Activated naive CD8-positive, alpha-beta T cell treated with anti-CD3 and anti-CD28 coated beads for 36 hours (primary cell): ENCODE results near the gene MTG1. TPM values are rescaled to one million over a fixed set of nuclear protein-coding genes. Genes with fewer than 3 reads are reported as not detected.
"Not testable (repeated sequence)": the region's sequence is repeated elsewhere in the genome, so short reads cannot be mapped to it uniquely, and the experiment has no call there.

Source experiments
- DNase-seq: peaks from one replicate; pipeline ENCODE4 v3.0.0; 2021
- H3K27ac Mint-ChIP-seq: one replicate; pipeline ENCODE4 v1.8.0; 2022; ENCODE audit warnings: mild to moderate bottlenecking, moderate library complexity, mixed read lengths
- H3K27me3 Mint-ChIP-seq: one replicate; pipeline ENCODE4 v1.8.0; 2022; ENCODE audit warnings: mild to moderate bottlenecking, mixed read lengths
- H3K36me3 Mint-ChIP-seq: one replicate; pipeline ENCODE4 v1.8.0; 2021; ENCODE audit warnings: mild to moderate bottlenecking, mixed read lengths
- H3K4me1 Mint-ChIP-seq: one replicate; pipeline ENCODE4 v1.8.0; 2021; ENCODE audit warnings: mixed read lengths
- H3K4me3 Mint-ChIP-seq: one replicate; pipeline ENCODE4 v1.8.0; 2022; ENCODE audit warnings: mild to moderate bottlenecking, moderate library complexity, mixed read lengths
- H3K9me3 Mint-ChIP-seq: one replicate; pipeline ENCODE4 v1.8.0; 2022; ENCODE audit warnings: mixed read lengths
- total RNA-seq, 2 experiments: library from RNA; stranded (reverse); gene quantifications; one replicate each; pipeline ENCODE4 v1.2.3, GENCODE V29; 2021

The MTG1 gene
- total RNA-seq, 2 experiments from 2014 or later, result 50.2 to 51.6 TPM

DNA sequence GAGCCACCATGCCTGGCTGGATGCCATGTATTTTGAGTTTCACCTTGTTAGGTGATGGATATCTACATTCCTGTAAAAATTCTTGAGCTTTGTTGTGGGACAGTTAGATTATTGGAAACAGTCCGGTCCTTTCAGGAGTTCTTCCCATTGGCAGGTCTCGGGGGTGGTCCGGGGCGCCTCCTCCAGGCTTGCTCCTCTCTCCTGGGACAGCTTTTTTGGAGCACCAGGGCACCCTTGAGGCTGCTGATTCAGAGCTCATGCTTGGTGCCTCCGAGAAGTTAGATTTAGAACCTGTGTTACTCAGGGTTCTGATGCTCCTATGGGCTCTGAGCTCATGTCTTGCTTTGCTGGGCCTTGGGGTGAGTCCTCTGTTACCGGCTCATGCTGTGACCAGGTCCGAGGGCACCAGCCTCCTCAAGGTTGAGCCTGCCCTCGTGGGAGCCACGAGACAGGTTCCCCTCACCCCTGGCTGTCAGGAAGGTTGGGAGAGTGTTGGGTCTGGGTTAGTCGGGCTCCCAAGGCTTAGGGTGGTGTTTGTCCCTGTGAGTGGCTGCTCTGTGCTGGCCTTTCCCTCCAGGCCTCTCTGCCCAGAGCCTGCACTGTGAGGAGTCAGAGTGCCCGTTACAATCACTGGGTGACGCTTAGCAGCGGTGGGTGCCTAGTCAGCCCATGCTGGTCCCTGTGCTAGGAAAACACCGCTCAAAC lies 24.5 kb downstream of the MTG1 start:
- no peak overlapping the region for H3K4me3 Mint-ChIP-seq
- H3K27me3 Mint-ChIP-seq, result peaks cover under 1% of the 10 kb centered on the region
- no peak for DNase-seq
- peaks cover 6% of the 10 kb centered on the region for H3K9me3 Mint-ChIP-seq
- H3K27ac Mint-ChIP-seq, result peak overlapping the region; percentile 34
- peaks cover 32% of the 10 kb centered on the region for H3K36me3 Mint-ChIP-seq
- H3K4me1 Mint-ChIP-seq, result no peaks in the 10 kb centered on the region

DNA sequence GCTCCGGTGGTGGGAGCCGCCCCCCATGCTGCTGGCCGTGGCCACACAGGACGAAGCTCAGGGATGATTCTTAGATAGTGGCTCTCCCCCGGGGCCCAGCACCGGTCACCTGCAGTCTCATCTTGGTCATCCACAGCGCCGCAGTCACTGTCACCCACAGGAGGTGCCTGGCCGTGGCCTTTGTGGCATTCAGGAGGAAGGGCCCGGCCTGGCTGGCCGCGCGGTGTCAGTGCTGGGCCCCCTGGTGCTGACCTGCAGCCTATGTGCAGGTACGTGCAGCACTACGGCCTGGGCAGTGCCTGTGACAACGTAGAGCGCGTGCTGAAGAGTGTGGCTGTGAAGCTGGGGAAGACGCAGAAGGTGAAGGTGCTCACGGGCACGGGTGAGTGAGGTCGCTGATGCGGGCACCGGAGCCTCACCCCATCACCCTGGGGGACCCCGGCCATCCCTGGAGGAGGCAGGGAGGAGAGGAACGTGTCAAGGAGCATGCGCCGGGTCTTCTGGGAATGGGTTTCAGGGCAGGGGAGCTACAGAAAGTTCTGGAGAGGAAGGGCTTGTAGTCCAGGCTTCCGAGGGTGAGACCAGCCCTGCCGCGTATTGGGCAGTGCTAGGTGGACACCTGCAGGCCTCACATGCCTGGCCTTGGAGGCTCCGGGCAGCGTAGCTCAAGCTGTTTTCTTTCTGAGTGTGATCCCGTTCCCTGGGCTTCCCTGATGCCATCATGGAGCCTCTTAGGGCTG lies 25.4 kb downstream of the MTG1 start:
- Mint-ChIP-seq H3K9me3 (peaks cover 5% of the 10 kb centered on the region), H3K27ac (peak overlapping the region; percentile 26), H3K27me3 (peaks cover 3% of the 10 kb centered on the region), H3K4me1 (no peaks in the 10 kb centered on the region), H3K36me3 (peaks cover 24% of the 10 kb centered on the region), H3K4me3 (no peak overlapping the region)
- no peak for DNase-seq

DNA sequence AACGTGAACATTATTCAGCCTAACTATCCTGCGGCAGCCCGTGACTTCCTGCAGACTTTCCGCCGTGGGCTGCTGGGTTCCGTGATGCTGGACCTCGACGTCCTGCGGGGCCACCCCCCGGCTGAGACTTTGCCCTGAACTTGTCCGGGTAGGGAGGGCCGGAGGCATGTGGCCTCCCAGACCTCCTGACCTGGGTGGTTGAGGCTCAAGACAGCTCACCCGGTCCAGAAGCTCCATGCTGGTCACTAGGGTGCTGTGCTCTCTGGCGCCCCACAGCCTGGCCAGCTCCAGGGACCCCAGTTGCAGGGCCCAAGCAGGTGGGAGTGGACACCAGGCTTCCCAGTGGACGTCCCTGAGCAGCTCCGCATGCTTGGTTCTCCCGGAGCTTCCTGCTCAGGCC lies 26.1 kb downstream of the MTG1 start:
- no peak for DNase-seq
- no peak overlapping the region for H3K27ac Mint-ChIP-seq
- H3K36me3 Mint-ChIP-seq, result peaks cover 18% of the 10 kb centered on the region
- H3K9me3 Mint-ChIP-seq, result peaks cover 5% of the 10 kb centered on the region
- H3K4me1 Mint-ChIP-seq, result no peaks in the 10 kb centered on the region
- H3K4me3 Mint-ChIP-seq, result no peak overlapping the region
- H3K27me3 Mint-ChIP-seq, result peaks cover 3% of the 10 kb centered on the region

DNA sequence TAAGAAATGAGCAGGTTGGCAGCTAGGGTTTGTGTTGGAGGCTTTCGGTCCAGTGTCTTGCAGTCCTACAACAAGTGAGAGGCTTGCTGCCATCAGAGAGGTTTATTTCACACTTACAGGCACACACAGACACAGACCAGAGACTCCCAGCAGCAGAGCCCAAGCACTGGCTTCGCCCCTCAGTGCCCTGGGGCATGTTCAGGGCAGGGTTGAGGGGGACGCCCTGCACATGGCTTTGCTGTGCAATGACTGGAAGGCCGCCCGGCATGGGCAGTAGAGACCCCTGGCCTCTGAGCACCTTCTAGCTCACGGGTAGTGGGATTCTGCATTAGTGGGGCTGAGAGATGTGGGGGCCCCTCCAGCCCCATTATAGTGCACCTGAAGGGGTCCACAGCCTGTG lies 26.6 kb downstream of the MTG1 start:
- no peak for DNase-seq
- Mint-ChIP-seq H3K36me3 (peaks cover 12% of the 10 kb centered on the region), H3K4me3 (no peak overlapping the region), H3K27me3 (peaks cover 3% of the 10 kb centered on the region), H3K9me3 (peaks cover under 1% of the 10 kb centered on the region), H3K27ac (no peak overlapping the region), H3K4me1 (no peaks in the 10 kb centered on the region)

DNA sequence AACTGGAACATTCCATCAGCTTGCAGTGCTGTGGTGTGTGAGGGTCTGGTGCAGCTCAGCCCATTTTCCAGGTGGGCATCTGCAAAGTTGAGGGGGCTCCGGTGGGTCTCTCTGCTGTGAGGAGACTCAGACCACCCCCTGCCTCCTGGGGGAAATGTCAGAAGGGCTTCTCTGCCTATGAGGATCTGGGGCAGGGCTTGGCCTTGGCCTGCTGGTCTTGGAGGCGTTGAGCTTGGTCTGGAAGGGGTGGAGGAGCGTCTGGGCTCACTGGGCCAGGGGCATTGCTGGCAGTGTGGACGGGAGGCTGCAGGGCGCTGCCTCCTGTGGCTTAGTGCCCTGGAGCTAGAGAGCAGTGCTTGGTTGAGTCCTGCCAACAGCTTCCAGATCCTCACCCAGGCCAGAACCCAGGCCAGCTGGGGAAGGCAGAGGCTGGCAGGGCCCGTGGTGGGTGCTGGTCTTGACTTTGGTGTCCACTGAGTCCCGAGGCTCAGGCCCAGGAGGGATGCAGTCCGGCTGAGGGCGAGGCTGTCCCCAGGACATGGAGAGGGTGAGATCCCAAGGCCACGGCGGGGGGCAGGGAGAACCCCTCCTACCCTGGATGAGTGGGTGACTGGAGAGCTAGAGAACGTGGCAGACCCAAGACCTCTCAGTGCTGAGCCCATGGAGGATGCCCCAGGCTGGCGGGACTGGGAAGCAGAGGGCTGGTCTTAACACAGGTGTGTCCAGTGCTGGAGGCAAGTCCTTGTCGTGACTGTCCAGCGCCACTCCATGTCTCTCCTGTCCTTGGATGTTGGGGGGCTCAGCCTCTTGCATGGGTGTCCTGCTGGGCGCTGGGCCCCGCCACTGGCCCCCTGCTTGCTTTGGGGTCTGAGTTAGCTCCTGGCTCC lies 27.6 kb downstream of the MTG1 start:
- no peak overlapping the region for H3K27ac Mint-ChIP-seq
- no peaks in the 10 kb centered on the region for H3K4me1 Mint-ChIP-seq
- H3K27me3 Mint-ChIP-seq, result peaks cover 3% of the 10 kb centered on the region
- peaks cover 6% of the 10 kb centered on the region for H3K36me3 Mint-ChIP-seq
- no peak for DNase-seq
- H3K9me3 Mint-ChIP-seq, result no peaks in the 10 kb centered on the region
- H3K4me3 Mint-ChIP-seq, result no peak overlapping the region

DNA sequence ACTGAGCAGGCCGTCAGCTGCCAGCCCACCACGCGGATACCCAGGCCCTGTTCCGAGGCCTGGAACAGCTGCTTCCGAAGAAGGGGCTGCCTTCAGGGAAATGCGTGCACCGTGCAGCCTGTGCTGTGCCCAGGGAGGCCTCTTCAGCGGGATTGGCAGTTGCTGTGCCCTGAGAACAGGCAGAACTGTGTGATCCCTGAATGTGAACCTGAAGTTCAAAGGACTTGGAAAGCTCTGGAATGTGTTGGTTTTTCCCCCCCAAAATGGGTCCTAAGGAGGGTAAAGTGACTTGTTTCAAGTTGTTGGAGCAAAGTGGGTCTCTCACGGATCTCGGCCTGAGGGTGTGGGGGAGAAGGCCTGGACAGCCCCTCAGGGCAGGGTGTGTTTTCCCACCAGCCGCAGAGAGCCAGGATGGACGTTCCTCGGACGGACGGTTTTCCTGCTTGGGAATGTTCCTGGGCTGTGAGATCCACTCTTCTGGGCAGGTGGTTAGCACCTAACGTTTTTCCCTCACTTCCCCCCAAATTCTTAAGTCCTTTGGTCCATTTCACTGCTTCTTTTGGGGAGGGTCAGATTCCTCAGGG lies 28.4 kb downstream of the MTG1 start:
- no peaks in the 10 kb centered on the region for H3K4me1 Mint-ChIP-seq
- no peak overlapping the region for H3K4me3 Mint-ChIP-seq
- DNase-seq, result no peak
- H3K27me3 Mint-ChIP-seq, result peaks cover 3% of the 10 kb centered on the region
- no peaks in the 10 kb centered on the region for H3K9me3 Mint-ChIP-seq
- no peak overlapping the region for H3K27ac Mint-ChIP-seq
- H3K36me3 Mint-ChIP-seq, result peaks cover 6% of the 10 kb centered on the region

DNA sequence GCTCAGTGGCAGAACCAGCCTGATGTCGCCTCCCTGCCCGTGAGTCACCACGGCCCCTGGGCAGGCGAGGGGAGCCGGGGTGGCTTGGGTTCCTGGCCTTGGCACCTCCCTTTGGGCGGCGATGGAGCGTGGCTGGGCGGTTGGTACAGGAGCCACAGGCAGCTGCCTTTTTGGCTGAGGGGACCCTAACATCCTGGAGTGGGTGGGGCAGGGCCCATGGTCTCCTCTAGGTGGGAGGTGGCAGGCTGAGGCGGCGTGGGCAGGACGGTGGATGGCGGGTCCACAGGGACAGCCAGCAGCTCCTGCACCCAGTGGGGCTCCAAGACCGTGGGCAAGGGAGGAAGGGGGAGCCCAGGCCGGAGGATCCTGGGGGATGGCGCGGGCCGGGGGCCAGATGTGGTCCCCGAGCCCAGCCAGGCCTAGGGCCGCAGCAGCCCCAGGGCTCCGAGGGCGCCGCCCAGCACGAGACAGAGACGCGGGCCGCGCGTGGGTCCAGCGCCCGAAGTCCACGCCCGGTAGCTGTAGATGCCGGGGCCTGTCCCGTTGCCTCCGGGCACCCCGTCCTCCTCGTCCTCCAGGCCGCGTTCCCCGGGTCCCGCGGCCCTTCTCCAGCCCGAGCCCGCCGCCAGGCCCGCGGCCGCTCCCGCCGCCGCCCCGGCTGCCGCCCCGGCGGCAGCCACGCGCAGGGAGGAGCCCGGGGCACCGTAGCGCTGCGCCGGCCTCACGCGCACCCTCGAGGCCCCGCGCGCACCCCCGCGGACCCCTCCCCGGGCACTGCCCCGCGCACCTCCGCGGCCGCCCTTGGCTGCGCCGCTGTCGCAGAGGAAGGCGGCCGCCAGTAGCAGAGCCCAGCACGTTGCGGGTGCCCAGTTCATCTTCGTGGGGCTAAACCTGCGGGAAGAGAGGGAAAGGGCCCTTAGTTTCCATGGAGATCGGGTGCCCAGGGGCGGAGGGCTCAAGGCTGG lies 29.1 kb downstream of the MTG1 start:
- Mint-ChIP-seq H3K4me1 (no peaks in the 10 kb centered on the region), H3K27ac (no peak overlapping the region), H3K36me3 (peaks cover 3% of the 10 kb centered on the region), H3K9me3 (no peaks in the 10 kb centered on the region), H3K27me3 (peaks cover 3% of the 10 kb centered on the region), H3K4me3 (peak overlapping the region; percentile 18)
- DNase-seq, result no peak

DNA sequence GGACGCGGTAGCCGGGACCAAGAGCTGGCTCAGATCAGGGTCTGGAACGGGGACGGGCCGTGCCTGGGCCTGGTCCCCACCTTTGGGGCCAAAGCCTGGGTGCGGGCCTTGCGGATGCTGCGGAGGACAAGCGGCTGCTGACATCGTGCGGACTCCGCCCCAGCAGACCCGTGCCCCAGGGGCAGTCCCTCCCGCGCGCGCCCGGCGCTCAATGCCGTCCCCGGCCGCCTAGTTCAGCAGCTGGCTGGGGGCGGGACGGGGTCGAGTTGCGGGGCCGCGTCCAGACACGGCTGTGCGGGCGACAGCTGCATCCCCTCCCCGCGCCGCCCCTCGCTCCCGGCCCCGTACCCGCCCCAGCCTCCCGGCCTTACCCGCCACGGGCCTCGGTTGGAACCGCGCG lies 30.1 kb downstream of the MTG1 start:
- not testable (repeated sequence) for H3K27me3 Mint-ChIP-seq, H3K36me3 Mint-ChIP-seq, H3K9me3 Mint-ChIP-seq, H3K4me3 Mint-ChIP-seq, DNase-seq, H3K27ac Mint-ChIP-seq, H3K4me1 Mint-ChIP-seq

DNA sequence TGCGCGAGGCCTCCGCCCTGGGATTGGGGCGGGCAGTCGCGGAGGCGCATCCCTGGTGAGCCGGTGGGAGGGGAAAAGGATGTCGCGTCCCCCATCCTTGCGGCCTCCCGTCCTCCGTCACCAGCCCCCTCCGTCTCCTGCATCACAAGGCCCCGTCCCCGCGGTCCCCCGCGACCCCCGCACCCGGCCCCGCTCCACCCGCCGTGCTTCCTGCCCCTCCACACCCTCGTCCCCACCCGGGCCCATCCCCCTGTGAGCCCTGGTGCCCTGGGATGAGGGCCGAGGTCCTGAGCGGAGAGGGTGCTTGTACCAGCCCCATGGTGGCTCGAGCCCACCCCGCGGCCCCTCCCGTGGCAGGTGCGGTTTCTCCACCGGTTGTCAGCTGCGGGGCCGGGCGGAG lies 30.6 kb downstream of the MTG1 start, which contains the start of gene SPRN:
TSS of gene SPRN (minus strand) at position 25 of the 400 bp plus-strand sequence. CDS start 944 bp downstream, outside the sequence.
- not testable (repeated sequence) for H3K27ac Mint-ChIP-seq, H3K9me3 Mint-ChIP-seq, H3K36me3 Mint-ChIP-seq, DNase-seq, H3K4me1 Mint-ChIP-seq, H3K27me3 Mint-ChIP-seq
- peak within 1 kb of the TSS; percentile 18 for H3K4me3 Mint-ChIP-seq

DNA sequence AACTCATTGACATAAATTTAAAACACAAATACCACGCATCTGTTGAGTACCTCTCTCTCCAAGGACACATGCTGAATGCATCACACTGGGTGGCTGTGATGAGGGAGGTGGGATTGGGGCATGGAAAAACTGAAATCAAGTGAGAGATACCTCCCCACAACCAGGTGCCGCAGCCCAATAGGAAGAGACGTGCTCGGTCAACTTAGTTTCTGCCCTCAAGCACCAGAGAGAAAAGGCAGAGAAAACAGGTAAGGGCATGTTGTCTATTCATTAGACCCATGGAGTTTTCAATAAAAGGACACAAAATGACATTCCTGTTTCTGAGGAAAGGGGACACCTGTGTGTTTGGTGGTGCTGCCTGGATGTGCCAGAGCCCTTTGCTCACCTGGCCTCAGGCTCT lies 35.6 kb downstream of the MTG1 start:
- not testable (repeated sequence) for H3K27ac Mint-ChIP-seq, H3K9me3 Mint-ChIP-seq, DNase-seq, H3K4me3 Mint-ChIP-seq, H3K36me3 Mint-ChIP-seq, H3K4me1 Mint-ChIP-seq, H3K27me3 Mint-ChIP-seq

DNA sequence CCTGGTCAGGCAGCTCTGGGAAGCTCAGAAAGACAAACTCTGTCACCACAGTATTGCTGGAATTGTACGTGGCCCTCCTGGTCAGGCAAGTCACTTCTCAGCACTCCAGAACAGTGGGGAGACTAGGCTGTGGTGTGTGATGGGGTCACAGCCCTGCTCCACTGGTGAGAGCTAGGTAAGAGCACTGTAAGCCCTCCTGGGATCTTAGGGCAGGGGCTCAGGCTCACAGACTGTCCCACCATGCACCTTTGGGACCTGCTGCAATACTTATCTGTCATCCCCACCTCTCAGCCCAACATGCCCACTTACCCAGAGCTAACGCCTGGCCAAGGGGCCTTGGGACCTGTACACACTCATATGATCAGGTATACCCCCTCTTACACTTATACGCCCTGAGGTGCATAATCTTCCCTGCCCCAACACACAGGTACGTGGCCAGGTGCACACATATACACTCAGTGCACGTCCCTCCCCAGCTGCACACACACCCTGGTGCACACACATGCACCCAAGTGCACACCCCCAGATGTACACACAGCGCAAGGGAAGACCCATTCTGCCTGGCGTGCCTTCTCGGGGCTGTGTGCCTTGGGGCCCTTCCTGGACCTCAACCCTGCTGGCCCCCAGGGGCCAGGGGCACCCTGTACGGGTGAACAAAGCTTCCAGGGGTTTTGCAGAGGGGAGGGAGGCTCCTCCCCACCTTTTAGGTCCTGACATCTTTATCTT lies 38.1 kb downstream of the MTG1 start:
- H3K27me3 Mint-ChIP-seq, result peaks cover 16% of the 10 kb centered on the region
- not testable (repeated sequence) for H3K4me1 Mint-ChIP-seq, H3K9me3 Mint-ChIP-seq, H3K27ac Mint-ChIP-seq, DNase-seq, H3K4me3 Mint-ChIP-seq, H3K36me3 Mint-ChIP-seq

DNA sequence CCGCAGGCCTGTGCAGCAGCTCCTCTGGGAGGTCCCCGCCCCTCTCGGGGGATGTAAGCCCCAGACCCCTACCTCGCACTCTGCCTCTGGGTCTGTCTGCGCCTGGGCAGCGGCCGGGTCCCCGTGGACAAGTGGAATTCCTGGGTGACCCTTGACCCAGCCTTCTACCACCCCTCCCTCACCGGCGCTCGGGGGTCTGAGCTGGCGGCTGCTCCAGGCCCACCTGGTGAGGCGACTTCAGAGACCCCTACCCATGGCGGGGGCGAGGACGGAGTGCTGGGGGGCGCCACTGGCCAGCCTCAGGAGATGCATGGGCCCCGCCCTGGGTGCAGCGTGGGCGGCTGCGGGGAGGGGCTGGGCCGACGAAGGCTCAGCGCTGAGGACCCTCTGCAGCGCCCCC lies 38.8 kb downstream of the MTG1 start:
- not testable (repeated sequence) for H3K4me3 Mint-ChIP-seq

DNA sequence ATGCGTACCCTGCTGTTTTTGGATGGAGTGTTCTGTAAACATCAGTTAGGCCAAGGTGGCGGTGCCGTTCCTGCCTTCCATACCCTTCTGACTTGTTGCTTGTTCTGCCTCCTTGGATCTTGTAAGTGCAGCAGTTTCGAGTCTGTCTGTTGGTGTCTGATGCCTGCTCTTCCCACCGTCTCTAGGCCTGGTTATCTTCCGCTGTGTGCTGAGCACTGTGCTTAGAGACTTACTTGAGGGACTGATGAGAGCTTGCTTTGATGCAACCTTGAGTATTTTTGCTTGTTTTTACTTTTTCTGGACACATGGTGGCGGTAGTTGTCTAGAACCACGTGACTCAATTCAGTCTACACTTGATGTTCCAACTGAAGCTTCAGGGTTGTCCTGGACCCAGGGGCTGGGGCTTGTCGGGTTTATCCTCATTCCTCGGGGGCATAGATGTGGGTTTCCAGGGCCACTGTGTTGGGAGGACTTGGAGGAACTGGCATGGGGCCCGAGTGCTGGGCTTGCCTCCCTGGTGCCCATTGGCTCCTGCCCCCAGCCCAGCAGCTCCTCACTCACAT lies 44.8 kb downstream of the MTG1 start:
- no peak overlapping the region for H3K27ac Mint-ChIP-seq
- DNase-seq, result no peak
- H3K4me1 Mint-ChIP-seq, result peaks cover 7% of the 10 kb centered on the region
- H3K9me3 Mint-ChIP-seq, result peaks cover 3% of the 10 kb centered on the region
- H3K27me3 Mint-ChIP-seq, result peaks cover 12% of the 10 kb centered on the region
- peaks cover 2% of the 10 kb centered on the region for H3K36me3 Mint-ChIP-seq
- H3K4me3 Mint-ChIP-seq, result no peak overlapping the region

More for the DNA sequence above, 38.8 kb downstream of the MTG1 start:
- H3K36me3 Mint-ChIP-seq, DNase-seq, H3K27ac Mint-ChIP-seq, H3K9me3 Mint-ChIP-seq, H3K4me1 Mint-ChIP-seq: not testable (repeated sequence)
- H3K27me3 Mint-ChIP-seq, result peaks cover 19% of the 10 kb centered on the region
